PFSK-1 (cell line): ENCODE results near the gene MEGF9.

Experiments used
- FOXP2 ChIP-seq: optimal IDR thresholded peaks from 2 replicates; pipeline ENCODE3; 2011; ENCODE audit warnings: borderline replicate concordance, control low read depth, inconsistent platforms; ENCODE audit not compliant: insufficient read depth; ENCODE audit errors: extremely low read length, extremely low read depth
- POLR2AphosphoS5 ChIP-seq: IDR thresholded peaks from 2 replicates; pipeline ENCODE4 v1.6.1; 2012; ENCODE audit warnings: low read depth, mild to moderate bottlenecking, control low read depth, low read length, moderate library complexity
- REST ChIP-seq, 2 experiments: IDR thresholded peaks; 2 replicates each; pipeline versions ENCODE4 v1.6.1 to v1.8.0; 2011 to 2012; ENCODE audit warnings: low read depth in 2 of 2, low read length in 2 of 2, control low read depth in 1 of 2, inconsistent platforms in 1 of 2, mild to moderate bottlenecking in 1 of 2, moderate library complexity in 1 of 2; ENCODE audit not compliant: insufficient read depth in 1 of 2
- SIN3A ChIP-seq: IDR thresholded peaks from 2 replicates; pipeline ENCODE4 v1.6.1; 2012; ENCODE audit warnings: mild to moderate bottlenecking, low read length, moderate library complexity, borderline replicate concordance; ENCODE audit not compliant: insufficient read depth
- TAF1 ChIP-seq: IDR thresholded peaks from 2 replicates; pipeline ENCODE4 v1.6.1; 2012; ENCODE audit warnings: low read length, control low read depth, borderline replicate concordance; ENCODE audit not compliant: insufficient read depth

The MEGF9 gene

GRCh38 chr9:120593250-120593954, 120.9 kb downstream of the MEGF9 start:
- TF ChIP-seq REST (IDR thresholded peaks at IDR 0.05; ENCODE audit: insufficient read depth in 1 of 2, low read depth in 2 of 2, low read length in 2 of 2) (no peak), TAF1 (no peak), FOXP2 (no peak), POLR2AphosphoS5 (no peak), SIN3A (no peak)

GRCh38 chr9:120592210-120592609, 122.1 kb downstream of the MEGF9 start:
- no peak for TF ChIP-seq FOXP2

GRCh38 chr9:120587328-120587727, 126.9 kb downstream of the MEGF9 start:
- TF ChIP-seq POLR2AphosphoS5 (no peak), SIN3A (no peak), FOXP2 (no peak), REST (IDR thresholded peaks at IDR 0.05; ENCODE audit: insufficient read depth in 1 of 2, low read depth in 2 of 2, low read length in 2 of 2) (no peak), TAF1 (no peak)

GRCh38 chr9:120583958-120584369, 130.3 kb downstream of the MEGF9 start:
- no peak for TF ChIP-seq FOXP2
- TF ChIP-seq POLR2AphosphoS5, result no peak
- no peak for TF ChIP-seq SIN3A
- TF ChIP-seq REST (IDR thresholded peaks at IDR 0.05; ENCODE audit: insufficient read depth in 1 of 2, low read depth in 2 of 2, low read length in 2 of 2), result no peak
- no peak for TF ChIP-seq TAF1

- TF ChIP-seq FOXP2 (peak; percentile 41), REST (IDR thresholded peaks at IDR 0.05; ENCODE audit: insufficient read depth in 1 of 2, low read depth in 2 of 2, low read length in 2 of 2) (no peak), TAF1 (no peak; the same call in 1 of the 2 replicates), SIN3A (no peak), POLR2AphosphoS5 (peak; percentile 65; the same call in 1 of the 2 replicates)
Measured at GRCh38 chr9:120580051-120580896, 134.0 kb downstream of the MEGF9 start, which contains the start of gene CDK5RAP2. TSS of gene CDK5RAP2 (minus strand) at chr9:120580167. CDS start at chr9:120579978, 189 bp downstream.
